ENCODE results near the gene SEMA5A. TPM values are rescaled to one million over a fixed set of nuclear protein-coding genes. Genes with fewer than 3 reads are reported as not detected.

The SEMA5A gene
- polyA plus RNA-seq, 1 donor from 2014 or later: 3.2 TPM

DNA sequence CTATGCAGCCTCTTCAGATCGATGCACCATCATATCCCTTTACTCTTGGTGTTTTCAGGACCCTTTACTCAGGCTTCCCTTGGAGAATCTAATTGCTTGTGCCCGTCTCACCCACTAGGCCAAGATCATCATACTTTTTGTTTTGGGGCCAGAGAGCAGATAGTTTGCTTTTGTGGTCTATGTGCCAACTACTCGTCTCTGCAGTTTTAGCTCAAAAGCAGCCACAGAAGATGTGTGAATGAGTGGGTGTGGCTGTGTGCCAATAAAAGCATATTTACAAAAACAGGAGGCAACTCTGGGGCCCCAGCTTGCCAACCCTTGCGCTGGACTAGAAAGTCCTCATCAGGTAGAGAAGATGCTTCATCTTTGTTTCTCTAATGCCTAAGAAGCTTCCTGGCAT lies 216.8 kb downstream of the SEMA5A start:
- TF ChIP-seq MXI1 (conservative IDR thresholded peaks at IDR 0.05; ENCODE audit: poor library complexity, severe bottlenecking) (no peak), RAD21 (conservative IDR thresholded peaks at IDR 0.05) (no peak), SMC3 (conservative IDR thresholded peaks at IDR 0.05; ENCODE audit: poor library complexity) (no peak), TAF1 (IDR thresholded peaks at IDR 0.05; ENCODE audit: low read depth) (no peak), EP300 (conservative IDR thresholded peaks at IDR 0.05; ENCODE audit: poor library complexity, severe bottlenecking) (no peak), POLR2AphosphoS5 (IDR thresholded peaks at IDR 0.05) (no peak), EZH2 (IDR thresholded peaks at IDR 0.05; ENCODE audit: borderline replicate concordance, insufficient read depth, low read length, poor library complexity, severe bottlenecking) (no peak)
- TF ChIP-seq, protein P1, sequence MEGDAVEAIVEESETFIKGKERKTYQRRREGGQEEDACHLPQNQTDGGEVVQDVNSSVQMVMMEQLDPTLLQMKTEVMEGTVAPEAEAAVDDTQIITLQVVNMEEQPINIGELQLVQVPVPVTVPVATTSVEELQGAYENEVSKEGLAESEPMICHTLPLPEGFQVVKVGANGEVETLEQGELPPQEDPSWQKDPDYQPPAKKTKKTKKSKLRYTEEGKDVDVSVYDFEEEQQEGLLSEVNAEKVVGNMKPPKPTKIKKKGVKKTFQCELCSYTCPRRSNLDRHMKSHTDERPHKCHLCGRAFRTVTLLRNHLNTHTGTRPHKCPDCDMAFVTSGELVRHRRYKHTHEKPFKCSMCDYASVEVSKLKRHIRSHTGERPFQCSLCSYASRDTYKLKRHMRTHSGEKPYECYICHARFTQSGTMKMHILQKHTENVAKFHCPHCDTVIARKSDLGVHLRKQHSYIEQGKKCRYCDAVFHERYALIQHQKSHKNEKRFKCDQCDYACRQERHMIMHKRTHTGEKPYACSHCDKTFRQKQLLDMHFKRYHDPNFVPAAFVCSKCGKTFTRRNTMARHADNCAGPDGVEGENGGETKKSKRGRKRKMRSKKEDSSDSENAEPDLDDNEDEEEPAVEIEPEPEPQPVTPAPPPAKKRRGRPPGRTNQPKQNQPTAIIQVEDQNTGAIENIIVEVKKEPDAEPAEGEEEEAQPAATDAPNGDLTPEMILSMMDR (IDR thresholded peaks at IDR 0.05; ENCODE audit: poor library complexity, severe bottlenecking): no peak
- TF ChIP-seq, protein P2, sequence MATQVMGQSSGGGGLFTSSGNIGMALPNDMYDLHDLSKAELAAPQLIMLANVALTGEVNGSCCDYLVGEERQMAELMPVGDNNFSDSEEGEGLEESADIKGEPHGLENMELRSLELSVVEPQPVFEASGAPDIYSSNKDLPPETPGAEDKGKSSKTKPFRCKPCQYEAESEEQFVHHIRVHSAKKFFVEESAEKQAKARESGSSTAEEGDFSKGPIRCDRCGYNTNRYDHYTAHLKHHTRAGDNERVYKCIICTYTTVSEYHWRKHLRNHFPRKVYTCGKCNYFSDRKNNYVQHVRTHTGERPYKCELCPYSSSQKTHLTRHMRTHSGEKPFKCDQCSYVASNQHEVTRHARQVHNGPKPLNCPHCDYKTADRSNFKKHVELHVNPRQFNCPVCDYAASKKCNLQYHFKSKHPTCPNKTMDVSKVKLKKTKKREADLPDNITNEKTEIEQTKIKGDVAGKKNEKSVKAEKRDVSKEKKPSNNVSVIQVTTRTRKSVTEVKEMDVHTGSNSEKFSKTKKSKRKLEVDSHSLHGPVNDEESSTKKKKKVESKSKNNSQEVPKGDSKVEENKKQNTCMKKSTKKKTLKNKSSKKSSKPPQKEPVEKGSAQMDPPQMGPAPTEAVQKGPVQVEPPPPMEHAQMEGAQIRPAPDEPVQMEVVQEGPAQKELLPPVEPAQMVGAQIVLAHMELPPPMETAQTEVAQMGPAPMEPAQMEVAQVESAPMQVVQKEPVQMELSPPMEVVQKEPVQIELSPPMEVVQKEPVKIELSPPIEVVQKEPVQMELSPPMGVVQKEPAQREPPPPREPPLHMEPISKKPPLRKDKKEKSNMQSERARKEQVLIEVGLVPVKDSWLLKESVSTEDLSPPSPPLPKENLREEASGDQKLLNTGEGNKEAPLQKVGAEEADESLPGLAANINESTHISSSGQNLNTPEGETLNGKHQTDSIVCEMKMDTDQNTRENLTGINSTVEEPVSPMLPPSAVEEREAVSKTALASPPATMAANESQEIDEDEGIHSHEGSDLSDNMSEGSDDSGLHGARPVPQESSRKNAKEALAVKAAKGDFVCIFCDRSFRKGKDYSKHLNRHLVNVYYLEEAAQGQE (IDR thresholded peaks at IDR 0.05; ENCODE audit: borderline replicate concordance): no peak
- Histone ChIP-seq H3F3A (ENCODE audit: insufficient read depth, low read length, poor library complexity, severe bottlenecking) (no peaks in the 10 kb centered on the region), H3K4me2 (ENCODE audit: low read length) (no peak overlapping the region), H2AFZ (ENCODE audit: low read depth, low read length) (no peak overlapping the region), H3K9ac (ENCODE audit: low read length) (no peak overlapping the region), H3K9me2 (ENCODE audit: insufficient read depth, low read length) (no peaks in the 10 kb centered on the region), H3K27ac (ENCODE audit: low read length) (no peak overlapping the region), H4K20me1 (ENCODE audit: insufficient read depth) (no peaks in the 10 kb centered on the region), H3K9me3 (ENCODE audit: low read length) (no peaks in the 10 kb centered on the region), H3K4me3 (ENCODE audit: low read length) (no peak overlapping the region), H3K79me2 (replicated peaks; ENCODE audit: insufficient read depth, low read length) (no peaks in the 10 kb centered on the region), H3K36me3 (ENCODE audit: insufficient read depth, low read length) (peaks cover 4% of the 10 kb centered on the region), H3K27me3 (ENCODE audit: insufficient read depth, low read depth, low read length) (no peaks in the 10 kb centered on the region)

DNA sequence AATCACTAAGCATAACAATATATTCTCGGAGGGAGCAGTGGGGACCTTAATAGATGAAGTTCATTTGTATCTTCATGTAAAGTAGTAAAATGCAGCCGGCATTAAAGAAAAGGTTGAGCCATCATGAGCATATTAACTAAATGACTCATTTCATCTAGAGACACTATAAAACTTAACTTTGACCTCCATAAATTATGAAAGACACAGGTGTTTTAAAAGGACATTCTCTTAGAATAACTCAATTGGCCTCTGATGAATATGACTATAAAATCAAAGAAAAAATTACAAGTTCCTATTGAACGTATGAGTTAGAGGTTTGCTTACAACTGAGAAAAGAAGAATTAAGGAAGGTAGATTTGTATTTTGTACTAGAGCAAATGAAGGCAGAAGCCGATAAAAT lies 220.3 kb downstream of the SEMA5A start:
- TF ChIP-seq, protein P2 (IDR thresholded peaks at IDR 0.05; ENCODE audit: borderline replicate concordance): no peak
- TF ChIP-seq MXI1 (conservative IDR thresholded peaks at IDR 0.05; ENCODE audit: poor library complexity, severe bottlenecking) (no peak), EP300 (conservative IDR thresholded peaks at IDR 0.05; ENCODE audit: poor library complexity, severe bottlenecking) (no peak), SMC3 (conservative IDR thresholded peaks at IDR 0.05; ENCODE audit: poor library complexity) (no peak), EZH2 (IDR thresholded peaks at IDR 0.05; ENCODE audit: borderline replicate concordance, insufficient read depth, low read length, poor library complexity, severe bottlenecking) (no peak), TAF1 (IDR thresholded peaks at IDR 0.05; ENCODE audit: low read depth) (no peak), POLR2AphosphoS5 (IDR thresholded peaks at IDR 0.05) (no peak), RAD21 (conservative IDR thresholded peaks at IDR 0.05) (no peak)
- TF ChIP-seq, protein P1 (IDR thresholded peaks at IDR 0.05; ENCODE audit: poor library complexity, severe bottlenecking): no peak

More for the DNA sequence above, 220.3 kb downstream of the SEMA5A start:
- H2AFZ ChIP-seq (ENCODE audit: low read depth, low read length): no peak overlapping the region
- no peak overlapping the region for H3K4me3 ChIP-seq (ENCODE audit: low read length)
- H3K9me2 ChIP-seq (ENCODE audit: insufficient read depth, low read length): no peaks in the 10 kb centered on the region
- H3F3A ChIP-seq (ENCODE audit: insufficient read depth, low read length, poor library complexity, severe bottlenecking): no peaks in the 10 kb centered on the region
- H3K4me2 ChIP-seq (ENCODE audit: low read length): no peak overlapping the region
- H3K27me3 ChIP-seq (ENCODE audit: insufficient read depth, low read depth, low read length): no peaks in the 10 kb centered on the region
- no peaks in the 10 kb centered on the region for H3K9me3 ChIP-seq (ENCODE audit: low read length)
- H3K9ac ChIP-seq (ENCODE audit: low read length): no peak overlapping the region
- no peaks in the 10 kb centered on the region for H3K79me2 ChIP-seq (replicated peaks; ENCODE audit: insufficient read depth, low read length)
- H4K20me1 ChIP-seq (ENCODE audit: insufficient read depth): no peaks in the 10 kb centered on the region
- H3K36me3 ChIP-seq (ENCODE audit: insufficient read depth, low read length): no peaks in the 10 kb centered on the region
- no peak overlapping the region for H3K27ac ChIP-seq (ENCODE audit: low read length)
